Stimulated activated effector memory CD8-positive, alpha-beta T cell treated with anti-CD3 and anti-CD28 coated beads, Interleukin-12 subunit alpha, Interleukin-12 subunit beta, amount 100 ng/mL, for 72 hours (primary cell): ENCODE data around the gene KRT26.

ENCODE experiments used
- ATAC-seq: fragments of 150-1000 bp; cut with Tn5 transposase; 2 replicates; pipeline ENCODE4 v1.10.0; 2021
- DNase-seq, 2 donors: peaks; one replicate each; pipeline ENCODE4 v3.0.0; 2021 to 2022; ENCODE audit warnings: low spot score in 2 of 2
- H3K27ac Mint-ChIP-seq: one replicate; pipeline ENCODE4 v1.8.0; 2022; ENCODE audit warnings: mild to moderate bottlenecking, mixed read lengths
- H3K36me3 Mint-ChIP-seq: one replicate; pipeline ENCODE4 v1.8.0; 2022; ENCODE audit warnings: mild to moderate bottlenecking, mixed read lengths
- H3K4me1 Mint-ChIP-seq: one replicate; pipeline ENCODE4 v1.8.0; 2022; ENCODE audit warnings: mixed read lengths
- H3K4me3 Mint-ChIP-seq: one replicate; pipeline ENCODE4 v1.8.0; 2022; ENCODE audit warnings: mild to moderate bottlenecking, mixed read lengths
- H3K9me3 Mint-ChIP-seq: one replicate; pipeline ENCODE4 v1.8.0; 2022; ENCODE audit warnings: mixed read lengths

KRT26 gene

GRCh38 chr17:40720899-40721298 is 51.1 kb downstream of the KRT26 start:
- H3K9me3 Mint-ChIP-seq = no peaks in the 10 kb centered on the region
- no peak overlapping the region for H3K27ac Mint-ChIP-seq

GRCh38 chr17:40718930-40719329 is 53.1 kb downstream of the KRT26 start:
- Mint-ChIP-seq H3K4me1 (no peaks in the 10 kb centered on the region), H3K36me3 (no peaks in the 10 kb centered on the region), H3K9me3 (no peaks in the 10 kb centered on the region), H3K27ac (no peak overlapping the region), H3K4me3 (no peak overlapping the region)
- DNase-seq (no peak), ATAC-seq (no peak)

More at GRCh38 chr17:40720899-40721298, 51.1 kb downstream of the KRT26 start:
- no peak overlapping the region for H3K4me3 Mint-ChIP-seq
- no peaks in the 10 kb centered on the region for H3K36me3 Mint-ChIP-seq
- DNase-seq (no peak), ATAC-seq (no peak)
- no peaks in the 10 kb centered on the region for H3K4me1 Mint-ChIP-seq

- DNase-seq (no peak), ATAC-seq (no peak)
- Mint-ChIP-seq H3K27ac (no peak overlapping the region), H3K4me3 (no peak overlapping the region), H3K4me1 (no peaks in the 10 kb centered on the region), H3K9me3 (no peaks in the 10 kb centered on the region), H3K36me3 (no peaks in the 10 kb centered on the region)
These were observed 54.2 kb downstream of the KRT26 start for GRCh38 chr17:40717776-40718175.
